Prostate gland (tissue), 2 donors: ENCODE measurements around the gene TRABD. TPM values are rescaled to one million over a fixed set of nuclear protein-coding genes. Genes with fewer than 3 reads are reported as not detected.

Experiments used
- DNase-seq: peaks from one replicate; pipeline ENCODE4 v3.0.0-alpha.2; 2019; ENCODE audit warnings: low spot score
- H3K27ac ChIP-seq, 2 donors: fragments of 200-600 bp; sonication (generic); 2 replicates each; pipeline ENCODE4 v1.5.1; 2017 to 2019
- H3K27me3 ChIP-seq: fragments of 200-600 bp; sonication (generic); replicated peaks from 2 replicates; pipeline ENCODE4 v1.5.1; 2019; ENCODE audit not compliant: insufficient read depth
- H3K36me3 ChIP-seq, 2 donors: fragments of 200-600 bp; sonication (generic); 1 replicate in 1 of 2; 2 replicates in 1 of 2; pipeline versions ENCODE4 v1.5.1 to v1.8.1; 2017 to 2019
- H3K4me1 ChIP-seq: fragments of 200-600 bp; sonication (generic); replicated peaks from 2 replicates; pipeline ENCODE4 v1.5.1; 2019
- H3K4me3 ChIP-seq, 2 donors: fragments of 200-600 bp; sonication (generic); 2 replicates each; pipeline ENCODE4 v1.5.1; 2017 to 2019
- H3K9me3 ChIP-seq: fragments of 200-600 bp; sonication (generic); 2 replicates; pipeline ENCODE4 v1.5.1; 2017
- POLR2A ChIP-seq: fragments of 450-650 bp; IDR thresholded peaks from one replicate; pipeline ENCODE4 v1.6.1; 2016; ENCODE audit warnings: antibody characterized with exemption, mild to moderate bottlenecking
- POLR2AphosphoS5 ChIP-seq: sonication (generic); formaldehyde crosslinking; IDR thresholded peaks from one replicate; pipeline ENCODE4 v1.6.1; 2017; ENCODE audit warnings: antibody characterized with exemption
- WGBS: methylation state at CpG from one replicate; pipeline ENCODE4 v1.1.5; 2018; 5-methylcytosine and 5-hydroxymethylcytosine counted together
- intact Hi-C: fragments of 100-400 bp; cut with DNase I; formaldehyde crosslinking; loops from one replicate; pipeline ENCODE4 v1.14.2; 2022
- total RNA-seq, 2 donors: library from RNA; depleted of rRNA; stranded (reverse); fragments of >200 nt; gene quantifications; one replicate each; pipeline ENCODE4 v1.1.0, GENCODE V29; 2016
- TF ChIP-seq, protein P1 (sequence below), 4 experiments: fragments of 200-600 bp in 2 of 4; fragments of 450-650 bp in 2 of 4; sonication (generic) in 2 of 4; IDR thresholded peaks; 1 replicate in 3 of 4; 2 replicates in 1 of 4; pipeline ENCODE4 v1.5.1; 2016 to 2019; ENCODE audit warnings: antibody characterized with exemption in 4 of 4, mild to moderate bottlenecking in 2 of 4, moderate library complexity in 2 of 4

Gene TRABD
- total RNA-seq, 2 donors from 2014 or later = 39.1 to 43.1 TPM

DNA sequence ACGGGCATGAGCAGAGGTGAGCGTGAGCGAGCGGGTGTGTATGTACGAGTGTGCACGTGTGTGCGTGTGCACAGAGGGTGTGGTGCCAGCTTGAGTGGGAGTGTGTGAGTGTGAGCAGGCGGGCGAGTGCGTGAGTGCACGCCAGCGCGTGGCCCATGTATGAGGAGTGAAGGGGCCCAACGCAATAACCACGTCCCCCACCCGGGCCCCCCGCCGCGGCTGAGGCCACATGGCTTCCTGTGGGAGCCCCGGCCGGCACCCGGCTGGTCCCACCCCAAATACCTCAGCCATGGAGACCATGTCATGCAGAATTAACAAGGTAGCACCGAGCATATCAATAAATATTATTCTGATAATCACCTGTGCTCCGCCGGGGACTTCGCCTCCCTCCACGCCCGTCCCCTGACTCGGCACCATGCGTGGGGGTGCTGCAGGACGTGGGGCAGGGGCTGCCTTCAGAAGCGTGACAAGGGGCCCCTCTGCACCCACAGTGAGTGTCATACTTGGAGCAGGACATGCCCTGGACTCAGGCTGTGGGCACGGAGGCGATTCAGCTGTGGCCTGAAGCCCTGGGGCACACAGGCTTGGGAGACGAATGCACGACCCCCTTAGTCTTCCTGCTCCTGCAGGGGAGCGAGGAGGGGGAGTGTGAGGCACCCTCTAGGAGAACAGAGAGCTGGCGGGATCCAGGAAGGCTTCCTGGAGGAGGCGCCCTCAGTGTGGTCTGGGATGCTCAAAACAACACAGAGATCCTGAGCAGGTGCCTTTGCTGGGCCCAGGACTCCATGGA is 5.6 kb upstream of the TRABD start:
- intact Hi-C loops = no loop called here
- WGBS = 84% methylated on average over 39 of the region's 39 CpGs
- TF ChIP-seq POLR2AphosphoS5 = no peak
- TF ChIP-seq, protein P1, sequence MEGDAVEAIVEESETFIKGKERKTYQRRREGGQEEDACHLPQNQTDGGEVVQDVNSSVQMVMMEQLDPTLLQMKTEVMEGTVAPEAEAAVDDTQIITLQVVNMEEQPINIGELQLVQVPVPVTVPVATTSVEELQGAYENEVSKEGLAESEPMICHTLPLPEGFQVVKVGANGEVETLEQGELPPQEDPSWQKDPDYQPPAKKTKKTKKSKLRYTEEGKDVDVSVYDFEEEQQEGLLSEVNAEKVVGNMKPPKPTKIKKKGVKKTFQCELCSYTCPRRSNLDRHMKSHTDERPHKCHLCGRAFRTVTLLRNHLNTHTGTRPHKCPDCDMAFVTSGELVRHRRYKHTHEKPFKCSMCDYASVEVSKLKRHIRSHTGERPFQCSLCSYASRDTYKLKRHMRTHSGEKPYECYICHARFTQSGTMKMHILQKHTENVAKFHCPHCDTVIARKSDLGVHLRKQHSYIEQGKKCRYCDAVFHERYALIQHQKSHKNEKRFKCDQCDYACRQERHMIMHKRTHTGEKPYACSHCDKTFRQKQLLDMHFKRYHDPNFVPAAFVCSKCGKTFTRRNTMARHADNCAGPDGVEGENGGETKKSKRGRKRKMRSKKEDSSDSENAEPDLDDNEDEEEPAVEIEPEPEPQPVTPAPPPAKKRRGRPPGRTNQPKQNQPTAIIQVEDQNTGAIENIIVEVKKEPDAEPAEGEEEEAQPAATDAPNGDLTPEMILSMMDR (IDR thresholded peaks at IDR 0.05) = no peak
- TF ChIP-seq POLR2A = no peak
- no peak for DNase-seq
- no peak overlapping the region for H3K4me3 ChIP-seq
- H3K4me1 ChIP-seq = peaks cover 8% of the 10 kb centered on the region
- H3K27ac ChIP-seq = no peak overlapping the region
- no peaks in the 10 kb centered on the region for H3K27me3 ChIP-seq
- no peaks in the 10 kb centered on the region for H3K36me3 ChIP-seq
- H3K9me3 ChIP-seq = no peaks in the 10 kb centered on the region

DNA sequence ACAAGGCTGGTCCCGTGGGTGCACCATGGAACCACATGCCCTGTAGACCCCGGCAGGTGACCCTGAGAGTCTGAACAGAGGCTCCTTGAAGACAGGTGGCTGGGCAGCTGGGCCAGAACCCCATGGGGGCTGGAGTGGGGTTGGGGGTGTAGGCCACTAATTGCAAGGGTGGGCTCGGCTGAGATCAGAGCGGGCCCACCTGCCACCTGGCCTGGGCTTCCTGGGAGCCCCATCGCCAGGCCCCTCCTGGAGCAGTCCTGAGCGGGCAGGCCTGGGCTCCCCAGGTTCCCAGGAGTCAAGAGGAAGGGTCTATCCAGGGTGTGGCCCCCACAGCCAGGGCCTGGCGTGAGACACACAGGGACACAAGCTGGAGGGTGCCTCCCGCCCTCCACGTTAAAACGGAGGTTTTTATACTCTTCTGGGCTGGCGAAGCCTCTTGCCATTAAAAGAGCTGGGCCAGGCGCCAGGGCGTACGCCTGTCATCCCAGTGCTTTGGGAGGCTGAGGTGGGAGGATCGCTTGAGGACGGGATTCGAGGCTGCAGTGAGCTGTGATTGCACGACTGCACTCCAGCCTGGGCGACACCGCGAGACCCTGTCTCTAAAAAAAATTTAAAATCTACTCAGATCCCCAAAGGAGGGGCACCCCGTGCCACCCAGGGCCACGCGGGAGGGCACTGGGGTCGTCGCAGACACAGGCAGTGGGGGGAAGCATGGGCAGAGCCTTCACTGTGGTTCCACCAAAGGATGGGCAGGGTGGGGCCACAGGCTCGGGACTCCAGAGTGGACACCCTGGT is 4.8 kb upstream of the TRABD start:
- Histone ChIP-seq H3K4me1 (peaks cover 8% of the 10 kb centered on the region), H3K4me3 (no peak overlapping the region), H3K36me3 (no peaks in the 10 kb centered on the region), H3K27ac (no peak overlapping the region), H3K27me3 (no peaks in the 10 kb centered on the region), H3K9me3 (no peaks in the 10 kb centered on the region)
- intact Hi-C loops = no loop called here
- TF ChIP-seq, protein P1 (IDR thresholded peaks at IDR 0.05) = no peak
- TF ChIP-seq POLR2A = no peak
- TF ChIP-seq POLR2AphosphoS5 = no peak
- WGBS = 89% methylated on average over 27 of the region's 27 CpGs
- DNase-seq = no peak

DNA sequence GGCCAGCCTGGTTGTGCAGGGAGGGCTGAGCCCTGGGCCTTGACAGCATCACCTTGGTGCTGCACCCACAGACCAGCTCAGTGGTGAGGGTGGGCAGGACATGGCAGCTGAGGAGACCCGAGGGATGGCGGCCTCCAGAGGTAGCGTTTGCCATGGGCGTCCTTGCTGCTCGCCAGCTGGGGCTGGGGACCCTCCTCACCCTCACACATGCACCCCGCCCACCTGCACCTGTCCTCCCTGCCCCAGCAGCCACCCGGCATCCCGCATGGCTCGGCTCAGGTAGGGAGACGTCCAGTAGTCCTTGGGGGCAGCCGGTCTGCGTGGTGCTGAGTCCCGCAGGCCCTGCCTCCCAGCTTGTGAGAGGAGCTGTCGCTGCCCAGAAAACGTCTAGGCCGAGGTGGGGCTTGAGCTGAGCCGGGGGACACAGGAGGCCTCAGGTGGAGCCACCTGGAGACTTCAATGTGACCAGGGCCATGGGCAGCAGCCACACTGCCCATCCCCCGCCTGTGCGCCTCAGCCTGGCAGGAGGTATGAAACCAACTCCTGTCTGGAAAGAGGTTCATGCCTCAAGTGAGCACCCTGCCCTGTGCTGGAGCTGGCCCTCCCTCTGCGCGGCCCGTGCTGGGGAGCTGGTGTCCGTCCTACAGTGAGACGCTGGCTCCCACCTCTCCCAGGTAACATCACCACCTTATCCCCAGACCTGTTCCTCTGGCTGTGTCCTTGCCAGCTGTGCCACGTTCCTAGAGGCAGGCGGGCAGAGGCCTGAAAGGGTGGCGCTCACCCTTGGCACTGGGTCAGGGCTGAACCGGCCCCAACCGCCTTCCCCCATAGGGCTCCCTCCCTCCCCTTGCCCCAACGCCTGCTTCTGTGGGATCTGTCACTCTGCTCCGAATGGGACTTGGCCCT is 3.3 kb upstream of the TRABD start:
- Histone ChIP-seq H3K27ac (peak overlapping the region; percentile 16 to 52), H3K36me3 (no peaks in the 10 kb centered on the region), H3K4me1 (peaks cover 8% of the 10 kb centered on the region), H3K4me3 (no peak overlapping the region), H3K9me3 (no peaks in the 10 kb centered on the region), H3K27me3 (no peaks in the 10 kb centered on the region)
- DNase-seq = peak; percentile 80
- TF ChIP-seq, protein P1 (IDR thresholded peaks at IDR 0.05) = no peak
- peak; percentile 58 for TF ChIP-seq POLR2AphosphoS5
- TF ChIP-seq POLR2A = peak; percentile 34
- intact Hi-C loops = no loop called here
- 66% methylated on average over 30 of the region's 31 CpGs for WGBS

DNA sequence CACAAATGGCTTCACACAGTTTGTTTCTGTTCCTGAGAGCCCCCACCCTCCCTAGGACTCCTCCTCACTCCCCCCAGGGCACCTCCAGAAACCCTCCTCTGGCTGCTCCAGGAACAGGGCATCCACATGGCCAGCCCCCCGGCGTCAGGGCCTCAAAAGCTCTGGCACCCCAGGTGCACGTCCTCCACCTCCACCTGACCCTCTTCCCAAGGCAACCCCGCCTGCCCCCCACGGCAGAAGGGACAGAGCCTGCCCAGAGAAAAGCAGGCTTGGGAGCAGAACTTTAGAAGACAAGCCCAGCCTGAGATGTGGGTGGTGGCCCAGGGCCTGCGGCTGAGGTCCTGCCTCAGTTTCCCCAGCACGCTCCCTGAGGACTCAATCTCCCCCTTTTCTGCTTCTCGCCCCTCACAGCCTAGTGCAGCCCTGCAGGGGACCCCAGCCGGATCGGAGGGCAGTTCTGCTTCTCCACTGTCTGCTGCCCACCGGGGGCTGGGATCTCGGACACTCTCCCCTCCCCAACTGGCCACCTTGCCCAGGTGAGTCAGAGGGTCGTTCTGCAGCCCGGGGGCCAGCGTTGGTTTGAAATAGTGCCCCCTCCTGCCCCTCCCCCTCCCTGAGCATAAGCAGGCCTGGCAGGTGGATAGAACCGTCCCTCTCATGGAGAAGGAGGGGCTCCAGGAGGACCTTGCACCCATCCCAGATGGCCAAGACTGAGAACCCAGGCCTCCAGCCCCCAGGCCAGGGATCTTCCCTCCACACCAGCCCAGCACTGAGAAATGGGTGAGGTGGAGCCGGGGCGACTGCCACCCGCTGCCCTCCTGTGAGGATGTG is 2.4 kb upstream of the TRABD start:
- H3K9me3 ChIP-seq = no peaks in the 10 kb centered on the region
- no peak for TF ChIP-seq POLR2A
- TF ChIP-seq, protein P1 (IDR thresholded peaks at IDR 0.05) = no peak
- no peak for TF ChIP-seq POLR2AphosphoS5
- WGBS = 72% methylated on average over 19 of the region's 19 CpGs
- peak overlapping the region; percentile 32 to 52 for H3K27ac ChIP-seq
- no peak overlapping the region for H3K4me3 ChIP-seq
- DNase-seq = no peak
- intact Hi-C loops = no loop called here
- H3K36me3 ChIP-seq = no peaks in the 10 kb centered on the region
- no peaks in the 10 kb centered on the region for H3K27me3 ChIP-seq
- H3K4me1 ChIP-seq = peaks cover 8% of the 10 kb centered on the region
